Mesothelial cell of epicardium (in vitro differentiated cells): Measurements from ENCODE around the gene TIMM21. TPM values are rescaled to one million over a fixed set of nuclear protein-coding genes. Genes with fewer than 3 reads are reported as not detected.

Experiments used
- DNase-seq, 2 experiments: peaks; one replicate each; pipeline ENCODE4 v3.0.0; 2021; ENCODE audit warnings: low spot score in 2 of 2; ENCODE audit not compliant: unreplicated experiment in 2 of 2
- H3K27ac Mint-ChIP-seq: 2 replicates; pipeline ENCODE4 v1.8.0; 2021; ENCODE audit warnings: mixed read lengths
- H3K27me3 Mint-ChIP-seq: 2 replicates; pipeline ENCODE4 v1.8.0; 2021; ENCODE audit warnings: low read depth, mixed read lengths
- H3K36me3 Mint-ChIP-seq: 2 replicates; pipeline ENCODE4 v1.8.0; 2021; ENCODE audit warnings: mixed read lengths
- H3K4me1 Mint-ChIP-seq: 2 replicates; pipeline ENCODE4 v1.8.0; 2021; ENCODE audit warnings: mixed read lengths
- H3K4me3 Mint-ChIP-seq: 2 replicates; pipeline ENCODE4 v1.8.0; 2021; ENCODE audit warnings: mild to moderate bottlenecking, moderate library complexity, mixed read lengths
- H3K9me3 Mint-ChIP-seq: 2 replicates; pipeline ENCODE4 v1.8.0; 2021; ENCODE audit warnings: mixed read lengths
- CTCF ChIP-seq: fragments of 200-600 bp; sonication (generic); IDR thresholded peaks from one replicate; pipeline ENCODE4 v1.5.0; 2021; ENCODE audit warnings: antibody characterized with exemption; ENCODE audit not compliant: unreplicated experiment
- total RNA-seq: library from RNA; stranded (reverse); gene quantifications from 3 replicates; pipeline ENCODE4 v1.2.1, GENCODE V29; 2021

The TIMM21 gene
- total RNA-seq, 1 donor from 2014 or later = 22.8 TPM

GRCh38 chr18:74171910-74172606, 23.7 kb downstream of the TIMM21 start:
- Mint-ChIP-seq H3K4me1 (no peaks in the 10 kb centered on the region), H3K4me3 (no peak overlapping the region), H3K9me3 (no peaks in the 10 kb centered on the region), H3K27ac (no peak overlapping the region), H3K27me3 (peaks cover 71% of the 10 kb centered on the region), H3K36me3 (no peaks in the 10 kb centered on the region)
- TF ChIP-seq CTCF = no peak
- no peak for DNase-seq

DNA sequence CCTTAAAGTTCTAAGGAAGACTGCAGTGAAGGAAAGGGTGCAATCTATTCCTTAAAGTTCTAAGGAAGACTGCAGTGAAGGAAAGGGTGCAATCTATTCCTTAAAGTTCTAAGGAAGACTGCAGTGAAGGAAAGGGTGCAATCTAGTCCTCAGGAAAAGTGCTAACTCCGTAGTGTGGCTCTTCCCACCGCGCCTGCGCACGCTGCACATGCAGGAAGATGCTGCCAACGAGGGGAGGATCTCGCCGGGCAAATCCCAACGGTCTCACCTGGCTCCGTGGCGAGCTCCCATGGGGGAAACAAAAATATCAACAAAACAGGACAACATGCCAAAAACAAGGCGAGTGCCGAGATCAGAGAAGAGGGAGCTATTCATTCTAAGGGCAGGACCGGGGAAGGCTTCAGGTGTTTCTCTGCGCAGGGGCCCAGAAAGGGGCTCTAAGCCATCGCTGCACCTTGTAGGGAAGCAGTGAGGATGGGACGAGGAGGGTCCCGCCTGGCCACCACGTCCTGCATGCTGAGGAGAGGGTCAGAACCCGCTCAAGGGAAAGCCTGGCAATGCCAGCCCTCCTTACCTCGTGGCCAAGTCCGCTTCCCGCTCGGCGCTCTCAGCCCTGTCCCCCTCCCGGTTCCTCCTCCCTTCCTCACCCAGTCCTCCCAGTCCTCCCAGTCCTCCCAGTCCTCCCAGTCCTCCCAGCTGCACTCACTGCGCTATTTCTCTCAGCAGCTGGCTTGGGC, 24.5 kb downstream of the TIMM21 start:
- TF ChIP-seq CTCF = no peak
- H3K36me3 Mint-ChIP-seq = no peaks in the 10 kb centered on the region
- DNase-seq = no peak
- H3K4me3 Mint-ChIP-seq = no peak overlapping the region
- peaks cover 2% of the 10 kb centered on the region for H3K4me1 Mint-ChIP-seq
- H3K27me3 Mint-ChIP-seq = peaks cover 73% of the 10 kb centered on the region
- H3K9me3 Mint-ChIP-seq = no peaks in the 10 kb centered on the region
- H3K27ac Mint-ChIP-seq = no peak overlapping the region

DNA sequence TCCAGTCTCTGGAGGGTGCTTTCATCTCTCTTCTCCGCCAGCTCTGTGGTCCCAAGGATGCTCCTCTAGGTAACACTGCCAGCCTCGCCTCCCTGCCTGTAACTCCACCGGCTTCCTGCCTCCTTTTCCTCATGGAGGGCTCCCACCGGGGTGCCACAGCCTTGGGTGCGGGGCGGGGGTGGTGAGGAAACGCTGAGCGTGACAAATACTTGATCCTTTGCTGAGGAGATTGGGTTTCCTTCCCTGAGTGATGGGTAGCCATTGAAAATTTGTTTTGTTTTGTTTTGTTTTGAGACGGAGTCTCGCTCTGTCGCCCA, 25.1 kb downstream of the TIMM21 start:
- Mint-ChIP-seq H3K4me3 (no peak overlapping the region), H3K9me3 (no peaks in the 10 kb centered on the region), H3K36me3 (no peaks in the 10 kb centered on the region), H3K27ac (no peak overlapping the region), H3K27me3 (peaks cover 70% of the 10 kb centered on the region), H3K4me1 (peaks cover 2% of the 10 kb centered on the region)
- no peak for DNase-seq
- TF ChIP-seq CTCF = no peak

GRCh38 chr18:74175658-74176057, 27.3 kb downstream of the TIMM21 start:
- Mint-ChIP-seq H3K27me3 (peaks cover 52% of the 10 kb centered on the region), H3K36me3 (no peaks in the 10 kb centered on the region), H3K9me3 (peaks cover 4% of the 10 kb centered on the region), H3K4me3 (no peak overlapping the region), H3K4me1 (peaks cover 2% of the 10 kb centered on the region), H3K27ac (no peak overlapping the region)
- TF ChIP-seq CTCF = no peak
- no peak for DNase-seq

GRCh38 chr18:74178884-74179283, 30.6 kb downstream of the TIMM21 start:
- TF ChIP-seq CTCF = no peak

More at GRCh38 chr18:74178884-74179283, 30.6 kb downstream of the TIMM21 start:
- no peak overlapping the region for H3K27ac Mint-ChIP-seq
- H3K36me3 Mint-ChIP-seq = no peaks in the 10 kb centered on the region
- no peak for DNase-seq
- H3K9me3 Mint-ChIP-seq = peaks cover 4% of the 10 kb centered on the region
- peaks cover 38% of the 10 kb centered on the region for H3K27me3 Mint-ChIP-seq
- no peak overlapping the region for H3K4me3 Mint-ChIP-seq
- H3K4me1 Mint-ChIP-seq = peaks cover 2% of the 10 kb centered on the region
